GM12878 (cell line): ENCODE measurements around the gene FAM114A1.

ENCODE experiments used
- CBX3 ChIP-seq: fragments of 200-600 bp; sonication (generic); IDR thresholded peaks from 2 replicates; pipeline ENCODE4 v1.6.1; 2016; ENCODE audit warnings: low read depth, borderline replicate concordance
- POLR2A ChIP-seq: IDR thresholded peaks from 2 replicates; pipeline ENCODE4 v1.6.1; 2011; ENCODE audit warnings: low read depth, mild to moderate bottlenecking, low read length
- TF ChIP-seq, protein P1 (sequence below), 3 experiments: IDR thresholded peaks in 2 of 3; conservative IDR thresholded peaks in 1 of 3; 2 replicates each; pipeline ENCODE4 v1.5.1; 2011; ENCODE audit warnings: low read depth in 3 of 3, low read length in 3 of 3, mild to moderate bottlenecking in 3 of 3, control low read depth in 2 of 3, moderate library complexity in 2 of 3, inconsistent platforms in 1 of 3, mixed read lengths in 1 of 3; ENCODE audit not compliant: control insufficient read depth in 2 of 3, insufficient read depth in 1 of 3; ENCODE audit errors: extremely low read depth in 1 of 3

DNA sequence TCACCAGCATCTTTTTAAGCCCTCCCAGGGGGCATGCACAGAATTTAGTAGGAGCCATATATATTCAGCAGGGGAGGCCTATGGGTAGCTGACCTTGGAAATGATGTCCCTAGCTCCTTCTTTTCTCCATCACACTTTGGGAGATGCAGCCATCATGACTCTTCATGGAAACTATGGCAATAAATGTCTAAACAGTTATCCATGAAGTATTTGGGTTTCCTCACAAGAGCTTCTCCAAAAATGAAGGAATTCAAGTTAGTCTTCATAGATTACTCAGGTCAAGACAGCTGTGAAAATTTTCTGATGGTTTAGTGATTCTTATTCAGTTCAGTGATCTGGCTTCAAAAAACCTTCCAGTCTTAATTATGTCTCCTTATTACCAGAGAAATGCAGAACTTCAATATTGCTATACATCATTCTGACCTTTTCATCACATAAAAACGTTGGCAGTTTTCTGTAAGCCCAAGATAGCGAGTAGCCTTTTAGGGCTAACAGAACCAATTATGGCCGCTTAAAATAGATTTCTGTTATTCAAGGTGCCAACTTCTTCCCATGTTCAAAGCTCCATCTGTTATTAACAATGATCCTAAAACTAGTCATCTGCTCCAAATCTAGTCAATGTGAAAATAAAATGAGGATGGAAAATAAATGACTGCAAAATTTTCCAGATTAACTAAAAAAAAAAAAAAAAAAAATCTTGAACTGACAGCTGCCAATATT, 112.1 kb downstream of the FAM114A1 start:
- TF ChIP-seq CBX3 (no peak), POLR2A (no peak)
- TF ChIP-seq, protein P1, sequence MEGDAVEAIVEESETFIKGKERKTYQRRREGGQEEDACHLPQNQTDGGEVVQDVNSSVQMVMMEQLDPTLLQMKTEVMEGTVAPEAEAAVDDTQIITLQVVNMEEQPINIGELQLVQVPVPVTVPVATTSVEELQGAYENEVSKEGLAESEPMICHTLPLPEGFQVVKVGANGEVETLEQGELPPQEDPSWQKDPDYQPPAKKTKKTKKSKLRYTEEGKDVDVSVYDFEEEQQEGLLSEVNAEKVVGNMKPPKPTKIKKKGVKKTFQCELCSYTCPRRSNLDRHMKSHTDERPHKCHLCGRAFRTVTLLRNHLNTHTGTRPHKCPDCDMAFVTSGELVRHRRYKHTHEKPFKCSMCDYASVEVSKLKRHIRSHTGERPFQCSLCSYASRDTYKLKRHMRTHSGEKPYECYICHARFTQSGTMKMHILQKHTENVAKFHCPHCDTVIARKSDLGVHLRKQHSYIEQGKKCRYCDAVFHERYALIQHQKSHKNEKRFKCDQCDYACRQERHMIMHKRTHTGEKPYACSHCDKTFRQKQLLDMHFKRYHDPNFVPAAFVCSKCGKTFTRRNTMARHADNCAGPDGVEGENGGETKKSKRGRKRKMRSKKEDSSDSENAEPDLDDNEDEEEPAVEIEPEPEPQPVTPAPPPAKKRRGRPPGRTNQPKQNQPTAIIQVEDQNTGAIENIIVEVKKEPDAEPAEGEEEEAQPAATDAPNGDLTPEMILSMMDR (IDR thresholded peaks at IDR 0.05 in 2 of 3, conservative IDR thresholded peaks at IDR 0.05 in 1 of 3; ENCODE audit: control insufficient read depth in 2 of 3, extremely low read depth in 1 of 3, insufficient read depth in 1 of 3, low read depth in 3 of 3, low read length in 3 of 3): no peak
